Measurements from ENCODE around the gene TEX35. TPM values are rescaled to one million over a fixed set of nuclear protein-coding genes. Genes with fewer than 3 reads are reported as not detected.
"Not testable (repeated sequence)": the region's sequence is repeated elsewhere in the genome, so short reads cannot be mapped to it uniquely, and the experiment has no call there.

Gene TEX35
- total RNA-seq, 2 experiments from 2014 or later = not detected

GRCh38 chr1:178541379-178541778 is 28.5 kb downstream of the TEX35 start:
- Mint-ChIP-seq H3K4me1 (peaks cover 6% of the 10 kb centered on the region), H3K36me3 (ENCODE audit: low read depth) (no peaks in the 10 kb centered on the region), H3K9me3 (no peaks in the 10 kb centered on the region), H3K27ac (peak overlapping the region; percentile 92), H3K4me3 (peak overlapping the region; percentile 86), H3K27me3 (no peaks in the 10 kb centered on the region)
- ChIA-PET CTCF (interaction anchor here (0.6 to 1.5 kb wide), 3 partner anchors 11 to 657 kb away, joined by 3 to 4 read pairs (median 3); no protein-coding TSS in a partner anchor), POLR2A (no interaction called here)
- DNase-seq = no peak

GRCh38 chr1:178541829-178542553 is 29.1 kb downstream of the TEX35 start:
- Mint-ChIP-seq H3K4me1 (peaks cover 6% of the 10 kb centered on the region), H3K27me3 (no peaks in the 10 kb centered on the region), H3K4me3 (peak overlapping the region; percentile 86), H3K36me3 (ENCODE audit: low read depth) (no peaks in the 10 kb centered on the region), H3K9me3 (no peaks in the 10 kb centered on the region), H3K27ac (peak overlapping the region; percentile 92)
- ChIA-PET POLR2A (interaction anchor here (0.7 kb wide), 1 partner anchor 193 kb away, joined by 3 read pairs; no protein-coding TSS in a partner anchor), CTCF (interaction anchor here (0.6 to 1.5 kb wide), 7 partner anchors 10 to 656 kb away, joined by 3 to 4 read pairs (median 3); no protein-coding TSS in a partner anchor)
- peak; percentile 52 for DNase-seq

GRCh38 chr1:178542554-178543289 is 29.8 kb downstream of the TEX35 start:
- peak overlapping the region; percentile 86 for H3K4me3 Mint-ChIP-seq
- no peaks in the 10 kb centered on the region for H3K27me3 Mint-ChIP-seq
- no peaks in the 10 kb centered on the region for H3K36me3 Mint-ChIP-seq (ENCODE audit: low read depth)
- POLR2A ChIA-PET = no interaction called here
- peak; percentile 80 for DNase-seq
- CTCF ChIA-PET = interaction anchor here (1.0 kb wide), 2 partner anchors 11 to 461 kb away, joined by 3 to 4 read pairs; no protein-coding TSS in a partner anchor
- peak overlapping the region; percentile 92 for H3K27ac Mint-ChIP-seq
- no peaks in the 10 kb centered on the region for H3K9me3 Mint-ChIP-seq
- peaks cover 6% of the 10 kb centered on the region for H3K4me1 Mint-ChIP-seq

- H3K36me3 Mint-ChIP-seq (ENCODE audit: low read depth) = no peaks in the 10 kb centered on the region
- peak overlapping the region; percentile 50 for H3K27ac Mint-ChIP-seq
- H3K4me3 Mint-ChIP-seq = peak overlapping the region; percentile 86
- ChIA-PET POLR2A (no interaction called here), CTCF (no interaction called here)
- no peaks in the 10 kb centered on the region for H3K27me3 Mint-ChIP-seq
- H3K4me1 Mint-ChIP-seq = peaks cover 6% of the 10 kb centered on the region
- no peak for DNase-seq
- H3K9me3 Mint-ChIP-seq = no peaks in the 10 kb centered on the region
These were observed 30.3 kb downstream of the TEX35 start for GRCh38 chr1:178543290-178543607.

- H3K9me3 Mint-ChIP-seq = no peaks in the 10 kb centered on the region
- H3K4me3 Mint-ChIP-seq = no peak overlapping the region
- H3K4me1 Mint-ChIP-seq = peaks cover 6% of the 10 kb centered on the region
- ChIA-PET POLR2A (no interaction called here), CTCF (no interaction called here)
- no peak for DNase-seq
- no peaks in the 10 kb centered on the region for H3K27me3 Mint-ChIP-seq
- H3K27ac Mint-ChIP-seq = no peak overlapping the region
- no peaks in the 10 kb centered on the region for H3K36me3 Mint-ChIP-seq (ENCODE audit: low read depth)
These were observed 31.6 kb downstream of the TEX35 start for GRCh38 chr1:178544531-178544930.

- Mint-ChIP-seq H3K27ac (no peak overlapping the region), H3K4me1 (peaks cover 5% of the 10 kb centered on the region), H3K27me3 (no peaks in the 10 kb centered on the region), H3K36me3 (ENCODE audit: low read depth) (no peaks in the 10 kb centered on the region), H3K9me3 (no peaks in the 10 kb centered on the region), H3K4me3 (no peak overlapping the region)
- CTCF ChIA-PET = interaction anchor here (1.4 kb wide), 1 partner anchor 42 kb away, joined by 3 read pairs; no protein-coding TSS in a partner anchor
- no peak for DNase-seq
- POLR2A ChIA-PET = no interaction called here
These were observed 35.2 kb downstream of the TEX35 start for GRCh38 chr1:178548108-178548507.

GRCh38 chr1:178551307-178551706 is 38.4 kb downstream of the TEX35 start:
- Mint-ChIP-seq H3K27me3 (no peaks in the 10 kb centered on the region), H3K36me3 (ENCODE audit: low read depth) (no peaks in the 10 kb centered on the region), H3K27ac (no peak overlapping the region), H3K4me1 (no peaks in the 10 kb centered on the region), H3K4me3 (no peak overlapping the region), H3K9me3 (peaks cover 4% of the 10 kb centered on the region)
- no peak for DNase-seq
- ChIA-PET POLR2A (no interaction called here), CTCF (no interaction called here)

GRCh38 chr1:178551940-178552339 is 39.0 kb downstream of the TEX35 start:
- H3K27ac Mint-ChIP-seq = no peak overlapping the region
- H3K4me1 Mint-ChIP-seq = no peaks in the 10 kb centered on the region
- no peaks in the 10 kb centered on the region for H3K27me3 Mint-ChIP-seq
- peaks cover 4% of the 10 kb centered on the region for H3K9me3 Mint-ChIP-seq
- H3K36me3 Mint-ChIP-seq (ENCODE audit: low read depth) = no peaks in the 10 kb centered on the region
- ChIA-PET CTCF (no interaction called here), POLR2A (no interaction called here)
- no peak for DNase-seq
- no peak overlapping the region for H3K4me3 Mint-ChIP-seq

- Mint-ChIP-seq H3K4me1 (no peaks in the 10 kb centered on the region), H3K27ac (no peak overlapping the region), H3K36me3 (ENCODE audit: low read depth) (no peaks in the 10 kb centered on the region), H3K4me3 (no peak overlapping the region), H3K9me3 (peaks cover 4% of the 10 kb centered on the region), H3K27me3 (no peaks in the 10 kb centered on the region)
- POLR2A ChIA-PET = no interaction called here
- no peak for DNase-seq
- CTCF ChIA-PET = no interaction called here
These were observed 39.9 kb downstream of the TEX35 start for GRCh38 chr1:178552856-178553255.

GRCh38 chr1:178554351-178554750 is 41.4 kb downstream of the TEX35 start:
- DNase-seq; CTCF ChIA-PET; H3K27ac Mint-ChIP-seq; H3K4me3 Mint-ChIP-seq; H3K36me3 Mint-ChIP-seq (ENCODE audit: low read depth); H3K27me3 Mint-ChIP-seq; POLR2A ChIA-PET; H3K9me3 Mint-ChIP-seq; H3K4me1 Mint-ChIP-seq: not testable (repeated sequence)

GRCh38 chr1:178555613-178556012 is 42.7 kb downstream of the TEX35 start:
- DNase-seq; H3K36me3 Mint-ChIP-seq (ENCODE audit: low read depth); H3K4me1 Mint-ChIP-seq; H3K9me3 Mint-ChIP-seq; H3K27me3 Mint-ChIP-seq; CTCF ChIA-PET; POLR2A ChIA-PET; H3K27ac Mint-ChIP-seq; H3K4me3 Mint-ChIP-seq: not testable (repeated sequence)

GRCh38 chr1:178558816-178559215 is 45.9 kb downstream of the TEX35 start:
- H3K4me1 Mint-ChIP-seq; H3K27me3 Mint-ChIP-seq; CTCF ChIA-PET; H3K9me3 Mint-ChIP-seq; H3K36me3 Mint-ChIP-seq (ENCODE audit: low read depth); DNase-seq; POLR2A ChIA-PET; H3K27ac Mint-ChIP-seq; H3K4me3 Mint-ChIP-seq: not testable (repeated sequence)

- H3K9me3 Mint-ChIP-seq = no peaks in the 10 kb centered on the region
- H3K27me3 Mint-ChIP-seq = no peaks in the 10 kb centered on the region
- no peak overlapping the region for H3K4me3 Mint-ChIP-seq
- H3K27ac Mint-ChIP-seq = no peak overlapping the region
- no peaks in the 10 kb centered on the region for H3K36me3 Mint-ChIP-seq (ENCODE audit: low read depth)
- H3K4me1 Mint-ChIP-seq = no peaks in the 10 kb centered on the region
- DNase-seq = no peak
- CTCF ChIA-PET = no interaction called here
- POLR2A ChIA-PET = no interaction called here
These were observed 48.0 kb downstream of the TEX35 start for GRCh38 chr1:178560871-178561376.
